Activated CD8-positive, alpha-beta memory T cell treated with anti-CD3 and anti-CD28 coated beads for 24 hours (primary cell): ENCODE data around the gene TNFRSF14.
"Not testable (repeated sequence)": the region's sequence is repeated elsewhere in the genome, so short reads cannot be mapped to it uniquely, and the experiment has no call there.

Experiments used
- DNase-seq: peaks from one replicate; pipeline ENCODE4 v3.0.0-alpha.2; 2020

TNFRSF14 gene

DNA sequence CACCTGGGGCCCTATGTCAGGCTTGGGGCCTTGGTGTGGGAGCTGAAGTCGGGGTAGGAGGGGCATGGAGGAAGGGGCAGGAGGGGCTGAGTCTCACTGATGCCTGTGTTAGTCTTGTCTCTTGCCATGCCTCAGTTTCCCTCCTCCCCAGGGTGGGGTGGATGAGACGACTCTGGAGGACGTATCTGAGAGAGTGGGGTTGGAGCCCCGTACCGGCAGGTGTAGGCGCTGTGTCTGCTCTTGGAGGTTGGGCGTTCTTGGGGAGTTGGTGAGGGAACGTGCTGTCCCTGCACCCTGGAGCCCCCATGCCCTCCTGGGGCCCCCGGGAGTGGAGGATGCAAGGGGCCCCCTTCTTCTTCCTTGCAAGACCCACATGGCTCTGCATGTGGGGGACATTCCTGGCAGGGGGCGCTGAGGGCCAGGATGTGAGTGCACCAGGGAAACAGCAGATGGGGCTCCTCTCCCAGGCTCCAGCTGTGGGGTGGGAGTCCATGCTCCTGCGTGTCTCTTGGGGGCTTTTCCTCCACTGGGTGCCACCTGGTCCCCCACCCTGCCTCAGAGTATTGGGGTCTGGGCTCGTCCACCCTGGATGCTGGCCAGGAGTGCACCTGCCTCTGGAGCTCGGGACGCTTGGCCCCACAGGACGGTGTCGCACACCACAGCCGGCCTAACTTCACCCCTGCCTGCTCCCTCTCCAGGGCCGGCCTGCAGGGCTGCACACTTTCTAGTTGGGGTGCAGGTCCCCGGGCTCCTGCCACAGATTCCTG, 1.4 kb upstream of the TNFRSF14 start:
- peak; percentile 86 for DNase-seq

DNA sequence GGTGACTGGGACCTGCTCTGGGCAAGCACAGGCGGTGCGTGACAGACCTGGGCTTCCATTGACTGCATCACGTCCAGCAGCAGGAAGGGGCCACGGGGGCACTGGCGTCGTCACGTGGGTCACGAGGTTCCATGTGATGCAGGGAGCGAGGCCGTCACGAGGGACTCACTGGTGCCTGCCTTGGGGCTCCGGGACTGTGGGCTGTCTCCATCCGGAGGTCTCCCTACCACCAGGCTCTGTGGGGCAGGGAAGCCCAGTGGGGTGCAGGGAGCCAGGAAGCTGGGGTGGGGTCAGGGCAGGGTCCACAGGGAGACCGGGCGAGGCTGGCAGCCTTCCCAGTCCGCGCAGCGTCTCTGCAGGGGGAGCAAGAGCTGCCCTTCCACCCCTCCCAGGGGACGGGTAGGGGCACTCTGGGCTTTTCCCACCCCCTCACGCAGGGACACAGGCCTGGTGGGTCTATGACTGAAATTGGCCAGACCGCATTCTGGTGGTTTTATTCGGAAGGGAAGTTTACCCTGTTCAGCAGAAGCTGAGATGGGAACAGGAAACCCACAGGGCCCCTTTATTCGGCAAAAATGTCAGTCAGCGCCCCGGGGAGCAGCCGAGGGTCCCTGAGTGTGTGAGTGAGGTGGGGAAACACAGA, 416 bp upstream of the TNFRSF14 start:
- DNase-seq = peak; percentile 92

DNA sequence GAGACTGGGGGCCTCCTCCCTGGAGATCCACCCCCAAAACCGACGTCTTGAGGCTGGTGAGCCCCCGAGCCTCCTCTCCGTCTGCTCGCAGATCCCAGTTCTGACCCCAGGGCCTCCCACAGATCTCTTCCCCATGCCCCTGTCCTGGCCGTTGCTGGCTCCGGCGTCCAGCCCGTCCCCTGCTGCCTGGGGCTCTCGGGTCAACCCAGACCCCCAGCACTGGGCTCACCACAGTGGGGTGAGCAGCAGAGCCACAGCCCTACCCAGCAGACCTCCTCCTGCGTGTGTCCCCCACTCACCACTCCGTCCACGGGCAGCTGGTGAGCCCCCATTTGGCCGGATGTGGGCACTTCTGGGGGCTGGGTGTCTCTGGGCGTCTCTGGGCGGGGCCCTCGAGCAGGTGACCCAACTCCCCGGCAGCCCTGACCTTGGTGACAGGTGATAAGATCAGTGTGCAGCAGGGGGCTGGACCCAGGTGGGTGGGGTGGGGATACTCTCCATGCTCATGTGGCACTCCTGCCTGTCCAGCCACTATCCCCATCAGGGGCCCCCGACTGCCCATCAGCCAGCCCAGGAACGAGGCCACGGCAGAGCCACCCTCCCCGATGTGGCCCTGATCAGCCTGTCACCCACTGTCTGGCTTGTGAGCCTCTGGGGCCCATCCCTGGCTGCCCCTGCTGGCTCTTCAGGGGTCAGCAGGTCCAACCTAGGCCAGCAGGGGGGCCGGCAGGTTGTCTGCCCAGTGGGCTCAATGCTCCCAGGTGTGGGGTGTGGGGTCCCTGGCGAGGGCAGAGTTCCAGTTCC, 709 bp downstream of the TNFRSF14 start:
- DNase-seq = peak; percentile 81

DNA sequence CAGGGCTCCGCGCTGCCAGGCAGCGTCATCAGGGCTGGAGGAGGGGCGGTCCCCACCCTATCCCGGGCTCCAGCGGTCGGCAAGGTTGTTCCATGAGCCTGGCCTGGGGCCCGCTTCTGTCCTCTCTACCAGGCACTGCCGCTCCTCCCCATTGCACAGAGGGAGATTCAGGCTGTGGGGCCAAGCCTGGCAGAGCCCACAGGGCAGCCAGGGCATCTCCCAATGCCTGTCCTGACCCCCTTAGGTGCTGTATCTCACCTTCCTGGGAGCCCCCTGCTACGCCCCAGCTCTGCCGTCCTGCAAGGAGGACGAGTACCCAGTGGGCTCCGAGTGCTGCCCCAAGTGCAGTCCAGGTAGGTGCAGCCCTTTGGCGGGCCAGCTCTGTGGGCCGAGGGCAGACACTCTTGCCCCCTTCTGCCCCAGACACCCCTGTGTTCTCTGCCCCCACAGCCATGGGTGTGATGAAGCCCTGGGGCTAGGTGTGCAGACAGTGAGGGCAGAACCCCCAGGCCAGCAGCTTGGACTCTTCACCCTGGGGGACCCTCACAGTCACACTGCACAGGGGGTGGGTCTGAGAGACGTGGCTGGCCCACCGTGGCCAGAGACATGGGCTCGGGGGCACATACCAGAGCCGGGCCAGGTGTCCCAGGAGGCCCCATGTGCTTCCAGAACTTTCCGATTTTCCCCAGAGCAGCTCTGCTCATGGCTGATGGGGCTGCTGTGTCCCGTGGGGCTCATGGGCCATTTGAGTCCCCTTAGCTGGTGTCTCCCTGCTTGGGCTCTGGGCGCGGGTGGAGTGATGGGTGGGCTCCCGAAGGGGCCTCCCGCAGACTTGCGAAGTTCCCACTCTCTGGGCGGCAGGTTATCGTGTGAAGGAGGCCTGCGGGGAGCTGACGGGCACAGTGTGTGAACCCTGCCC, 1.6 kb downstream of the TNFRSF14 start:
- no peak for DNase-seq

- no peak for DNase-seq
Observed at GRCh38 chr1:2558420-2558819, 2.2 kb downstream of the TNFRSF14 start.

GRCh38 chr1:2558861-2559260, 2.7 kb downstream of the TNFRSF14 start:
- no peak for DNase-seq

GRCh38 chr1:2559509-2560298, 3.5 kb downstream of the TNFRSF14 start:
- DNase-seq = no peak

DNA sequence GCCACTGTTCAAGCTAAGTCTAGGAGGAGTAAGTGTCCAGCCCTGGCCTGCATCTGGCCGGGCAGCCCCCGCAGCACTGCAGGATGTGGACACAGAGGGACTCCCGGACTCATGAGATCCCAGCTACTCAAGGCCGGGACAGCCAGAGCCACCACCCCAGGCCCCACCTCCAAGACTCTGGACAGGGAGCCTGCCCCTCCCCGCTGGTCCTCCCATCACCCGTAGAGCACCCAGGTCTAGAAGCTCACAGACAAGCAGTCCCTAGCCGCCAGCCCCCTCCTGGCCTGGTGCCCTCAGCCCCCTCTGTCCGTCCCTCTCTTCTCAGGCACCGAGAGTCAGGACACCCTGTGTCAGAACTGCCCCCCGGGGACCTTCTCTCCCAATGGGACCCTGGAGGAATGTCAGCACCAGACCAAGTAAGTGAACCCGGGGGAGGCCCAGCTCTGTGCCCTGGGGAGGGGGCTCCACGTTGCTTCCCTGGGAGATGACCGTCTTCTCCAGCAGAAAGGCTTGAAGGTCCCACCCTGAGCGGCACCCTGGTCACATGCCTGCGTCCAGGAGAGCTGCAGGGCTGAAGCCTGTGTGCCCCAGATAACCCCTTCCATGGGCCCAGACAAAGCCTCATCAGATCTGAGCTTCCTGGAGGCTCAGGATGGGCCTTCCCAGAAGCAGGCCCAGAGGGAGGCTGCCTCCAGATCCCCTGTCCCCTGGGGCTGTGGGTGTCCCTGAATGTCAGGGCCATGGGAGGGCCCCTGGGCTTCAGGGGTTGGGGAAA, 4.3 kb downstream of the TNFRSF14 start:
- DNase-seq = no peak

DNA sequence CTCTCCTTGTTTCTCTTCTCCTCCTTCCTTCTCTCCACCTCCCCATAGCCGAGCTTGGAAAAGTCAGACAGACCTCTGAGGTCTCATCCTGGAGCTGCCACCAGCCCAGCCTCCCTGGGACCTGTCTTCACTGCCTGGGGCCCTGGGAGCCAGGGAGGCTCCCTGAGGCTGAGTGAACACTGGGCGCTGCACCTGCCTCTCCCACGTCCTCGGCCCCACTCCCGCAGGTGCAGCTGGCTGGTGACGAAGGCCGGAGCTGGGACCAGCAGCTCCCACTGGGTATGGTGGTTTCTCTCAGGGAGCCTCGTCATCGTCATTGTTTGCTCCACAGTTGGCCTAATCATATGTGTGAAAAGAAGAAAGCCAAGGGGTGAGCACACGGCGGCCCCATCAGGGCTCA, 5.3 kb downstream of the TNFRSF14 start:
- DNase-seq = no peak

DNA sequence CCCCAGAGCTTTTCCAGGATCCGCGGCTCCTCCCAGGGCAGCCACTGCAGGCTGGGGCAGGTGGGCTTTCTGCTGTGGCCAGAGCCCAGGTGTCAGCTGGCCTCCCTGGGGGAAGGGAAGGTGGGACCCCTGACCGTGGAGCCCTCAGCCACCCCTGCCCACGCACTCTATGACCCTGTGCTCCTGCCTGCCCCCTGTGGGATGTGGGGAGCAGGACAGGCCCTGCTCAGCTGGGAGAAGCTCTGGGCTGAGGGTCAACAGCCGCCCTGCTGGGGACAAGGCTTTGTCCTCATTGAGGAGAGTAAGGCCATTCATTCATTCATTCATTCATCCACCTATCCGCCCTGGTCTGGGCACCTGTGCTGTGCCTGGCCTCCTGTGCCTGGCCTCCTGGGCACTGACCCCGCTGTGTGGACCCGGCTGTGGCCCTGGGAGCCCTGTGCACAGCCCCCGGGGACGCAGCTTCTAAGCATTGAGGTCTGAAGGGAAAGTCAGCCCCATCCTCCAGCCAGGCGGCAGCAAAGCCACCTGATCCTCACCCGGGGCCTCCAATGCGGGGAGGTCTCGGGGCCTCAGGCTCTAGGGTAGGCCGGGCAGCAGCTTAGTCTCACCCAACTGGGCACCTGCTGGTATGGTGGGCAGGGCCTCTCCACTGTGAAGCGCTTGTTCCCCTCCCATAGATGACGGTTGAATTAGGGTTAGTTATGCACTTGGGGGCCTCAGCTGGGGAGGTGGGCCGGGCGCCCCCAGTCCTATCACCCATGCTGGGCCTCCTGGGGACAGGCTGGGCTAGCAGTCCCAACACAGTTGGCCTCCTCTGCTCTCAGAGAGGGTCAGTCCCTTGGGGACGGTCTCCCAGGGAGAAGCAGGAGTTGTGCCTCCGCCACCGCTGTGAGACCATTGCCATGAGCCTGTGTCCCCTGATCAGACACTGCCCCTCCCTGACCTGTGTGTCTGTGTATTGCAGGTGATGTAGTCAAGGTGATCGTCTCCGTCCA, 6.0 kb downstream of the TNFRSF14 start:
- DNase-seq = no peak

DNA sequence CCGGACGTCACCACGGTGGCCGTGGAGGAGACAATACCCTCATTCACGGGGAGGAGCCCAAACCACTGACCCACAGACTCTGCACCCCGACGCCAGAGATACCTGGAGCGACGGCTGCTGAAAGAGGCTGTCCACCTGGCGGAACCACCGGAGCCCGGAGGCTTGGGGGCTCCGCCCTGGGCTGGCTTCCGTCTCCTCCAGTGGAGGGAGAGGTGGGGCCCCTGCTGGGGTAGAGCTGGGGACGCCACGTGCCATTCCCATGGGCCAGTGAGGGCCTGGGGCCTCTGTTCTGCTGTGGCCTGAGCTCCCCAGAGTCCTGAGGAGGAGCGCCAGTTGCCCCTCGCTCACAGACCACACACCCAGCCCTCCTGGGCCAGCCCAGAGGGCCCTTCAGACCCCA, 7.0 kb downstream of the TNFRSF14 start:
- DNase-seq = no peak

GRCh38 chr1:2564006-2564814, 8.0 kb downstream of the TNFRSF14 start:
- no peak for DNase-seq

DNA sequence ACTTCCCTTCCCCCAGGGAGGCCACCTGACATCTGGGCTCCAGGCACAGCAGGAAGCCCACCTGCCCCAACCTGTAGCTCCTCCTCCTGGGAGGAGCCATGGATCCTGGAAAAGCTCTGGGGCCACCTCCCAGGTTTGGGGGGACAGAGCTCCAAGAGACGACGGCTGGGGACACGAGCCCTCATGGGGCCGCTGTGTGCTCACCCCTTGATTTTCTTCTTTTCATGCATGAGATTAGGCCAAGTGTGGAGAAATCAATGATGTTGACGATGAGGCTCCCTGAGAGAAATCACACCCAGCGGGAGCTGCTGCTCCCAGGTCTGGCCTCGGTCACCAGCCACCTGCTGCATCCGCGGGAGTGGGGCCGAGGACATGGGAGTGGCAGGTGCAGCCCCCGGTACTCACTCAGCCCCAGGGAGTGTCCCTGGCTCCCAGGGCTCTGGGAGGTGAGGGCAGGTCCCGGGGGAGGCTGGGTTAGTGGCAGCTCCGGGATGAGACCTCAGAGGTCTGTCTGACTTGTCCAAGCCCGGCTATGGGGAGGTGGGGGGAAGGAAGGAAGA, 8.7 kb downstream of the TNFRSF14 start:
- no peak for DNase-seq

DNA sequence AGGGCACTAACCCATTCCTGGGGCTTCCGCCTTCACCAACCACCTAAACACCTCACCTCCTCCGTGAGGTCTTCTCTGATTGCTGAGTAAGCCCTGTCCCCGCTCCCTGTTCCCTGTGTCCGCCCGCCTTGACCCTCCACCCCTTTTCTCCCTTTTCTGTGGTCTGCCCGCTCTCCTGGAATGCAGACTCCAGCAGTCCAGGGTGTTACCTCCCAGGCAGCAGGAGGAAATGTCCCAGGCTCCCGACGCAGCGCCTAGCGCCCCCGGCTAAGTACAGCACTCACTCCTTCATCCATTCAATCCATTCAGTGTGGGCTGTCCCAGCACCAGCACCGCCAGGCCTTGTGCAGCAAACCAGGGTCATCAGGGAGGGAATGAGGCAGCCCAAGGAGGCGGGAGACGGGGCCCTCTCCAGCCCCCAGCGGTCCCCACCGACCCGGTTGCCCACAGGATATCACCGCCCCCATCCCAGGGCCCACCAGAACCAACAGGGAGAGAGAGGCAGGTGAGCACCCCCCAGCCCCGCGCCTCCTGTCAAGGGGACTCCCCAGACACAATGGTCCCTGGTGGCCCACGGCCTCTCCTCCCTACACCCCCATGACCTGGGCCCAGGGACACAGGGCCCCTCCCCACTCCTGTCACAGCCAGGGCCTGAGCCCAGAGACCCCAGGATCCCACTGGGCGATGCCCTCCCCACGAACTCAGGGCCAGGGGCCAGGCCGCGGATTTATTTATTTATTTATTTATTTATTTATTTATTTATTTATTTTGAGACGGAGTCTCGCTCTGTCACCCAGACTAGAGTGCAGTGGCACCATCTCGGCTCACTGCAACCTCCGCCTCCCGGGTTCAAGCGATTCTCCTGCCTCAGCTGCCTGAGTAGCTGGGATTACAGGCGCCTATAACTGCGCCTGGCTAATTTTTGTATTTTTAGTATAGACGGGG, 10.2 kb downstream of the TNFRSF14 start:
- DNase-seq = no peak

- DNase-seq = no peak
Observed at GRCh38 chr1:2567083-2567679, 11.0 kb downstream of the TNFRSF14 start.

DNA sequence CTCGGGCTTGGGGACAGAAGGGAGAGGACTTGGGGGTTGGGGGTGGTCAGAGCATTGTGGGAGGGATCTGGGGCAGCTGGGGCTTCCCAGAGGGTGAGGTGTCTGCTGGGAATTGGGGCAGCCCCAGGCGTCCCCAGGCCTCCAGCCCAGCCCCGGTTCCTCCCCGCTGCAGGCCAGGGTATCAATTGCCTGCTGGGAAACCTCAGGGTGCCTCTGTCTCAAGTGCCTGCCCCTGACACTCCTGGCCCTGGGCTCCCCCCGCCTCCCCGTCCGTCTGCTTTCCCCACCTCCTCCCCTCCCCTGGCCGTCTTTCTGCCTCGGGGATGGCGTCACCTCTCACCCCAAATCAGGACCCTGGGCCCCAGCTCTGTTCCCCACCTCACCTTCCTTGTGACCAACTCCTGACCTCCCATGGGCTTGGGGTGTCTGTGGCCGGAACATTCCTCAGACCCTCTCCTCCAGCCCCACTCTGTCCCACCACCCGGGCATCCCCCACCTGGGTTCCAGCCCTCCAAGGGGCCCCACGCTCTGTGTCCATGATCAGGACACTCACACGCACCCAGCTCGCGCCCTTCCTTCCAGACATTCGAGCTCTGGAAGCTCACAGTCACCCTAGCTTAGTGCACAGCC, 12.1 kb downstream of the TNFRSF14 start:
- DNase-seq = not testable (repeated sequence)
